Measurements from ENCODE around the gene FKBP2.

The FKBP2 gene

DNA sequence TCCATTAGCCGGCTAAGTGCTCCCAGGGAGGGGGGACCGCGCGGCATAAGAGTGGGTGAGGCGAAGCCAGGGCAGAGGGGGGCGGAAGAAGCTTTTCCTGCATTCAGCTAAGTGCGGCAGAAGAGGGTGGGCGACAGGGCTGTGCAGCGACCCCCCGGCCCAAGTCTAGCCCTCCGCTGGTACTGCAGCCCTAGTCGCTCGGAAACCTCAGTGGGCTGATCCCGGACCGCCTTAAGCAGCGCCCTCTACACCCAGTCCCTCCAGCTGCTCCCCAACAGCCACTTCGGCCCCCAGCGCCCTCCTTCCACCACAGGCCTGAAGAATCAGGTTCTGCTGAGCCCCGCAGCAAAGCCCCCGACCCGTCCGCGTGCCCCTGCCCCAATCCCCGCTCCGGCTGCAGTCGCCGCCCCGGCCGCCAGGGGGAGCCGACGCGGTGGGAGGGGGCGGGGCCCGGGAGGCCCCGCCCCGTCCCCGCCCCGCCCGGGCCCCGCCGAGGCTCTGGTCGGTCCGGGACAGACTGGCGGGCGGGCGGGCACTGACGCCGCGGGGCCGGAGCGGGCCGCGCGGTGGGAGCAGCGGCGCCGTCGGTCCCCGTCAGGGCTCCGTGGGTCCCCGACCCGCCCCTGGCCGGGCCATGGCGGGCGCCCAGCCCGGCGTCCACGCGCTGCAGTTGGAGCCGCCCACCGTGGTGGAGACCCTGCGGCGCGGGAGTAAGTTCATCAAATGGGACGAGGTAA is 10.3 kb downstream of the FKBP2 start, which contains the start of gene PLCB3:
PLCB3 (plus strand) TSS at position 515 of the 737 bp plus-strand sequence; CDS start at position 635, 120 bp downstream.
- Histone ChIP-seq H3K4me1 (ENCODE audit: insufficient read depth, low read length, poor library complexity, severe bottlenecking) (peaks cover 30% of the 10 kb centered on the region), H3K9me2 (replicated peaks; ENCODE audit: low read depth, low read length) (no peaks in the 10 kb centered on the region), H3K9ac (ENCODE audit: low read depth, low read length, poor library complexity, severe bottlenecking) (peak within 1 kb of the TSS; percentile 68), H3F3A (ENCODE audit: low read depth) (peaks cover 3% of the 10 kb centered on the region; the same call in 1 of the 2 replicates), H3K9me3 (ENCODE audit: insufficient read depth, low read depth, low read length) (no peaks in the 10 kb centered on the region), H3K4me3 (ENCODE audit: low read length, poor library complexity, severe bottlenecking) (peak within 1 kb of the TSS; percentile 84), H3K36me3 (ENCODE audit: insufficient read depth, low read length) (no peaks in the 10 kb centered on the region), H3K4me2 (ENCODE audit: low read depth, low read length, poor library complexity, severe bottlenecking) (peak within 1 kb of the TSS; percentile 89), H2AFZ (ENCODE audit: low read length) (peak within 1 kb of the TSS; percentile 99), H3K27me3 (ENCODE audit: insufficient read depth, low read length, poor library complexity, severe bottlenecking) (no peaks in the 10 kb centered on the region), H3K79me2 (ENCODE audit: insufficient read depth, low read length) (peaks cover 7% of the 10 kb centered on the region), H4K20me1 (ENCODE audit: insufficient read depth, low read length, poor library complexity, severe bottlenecking) (no peaks in the 10 kb centered on the region)
- TF ChIP-seq, protein P1, sequence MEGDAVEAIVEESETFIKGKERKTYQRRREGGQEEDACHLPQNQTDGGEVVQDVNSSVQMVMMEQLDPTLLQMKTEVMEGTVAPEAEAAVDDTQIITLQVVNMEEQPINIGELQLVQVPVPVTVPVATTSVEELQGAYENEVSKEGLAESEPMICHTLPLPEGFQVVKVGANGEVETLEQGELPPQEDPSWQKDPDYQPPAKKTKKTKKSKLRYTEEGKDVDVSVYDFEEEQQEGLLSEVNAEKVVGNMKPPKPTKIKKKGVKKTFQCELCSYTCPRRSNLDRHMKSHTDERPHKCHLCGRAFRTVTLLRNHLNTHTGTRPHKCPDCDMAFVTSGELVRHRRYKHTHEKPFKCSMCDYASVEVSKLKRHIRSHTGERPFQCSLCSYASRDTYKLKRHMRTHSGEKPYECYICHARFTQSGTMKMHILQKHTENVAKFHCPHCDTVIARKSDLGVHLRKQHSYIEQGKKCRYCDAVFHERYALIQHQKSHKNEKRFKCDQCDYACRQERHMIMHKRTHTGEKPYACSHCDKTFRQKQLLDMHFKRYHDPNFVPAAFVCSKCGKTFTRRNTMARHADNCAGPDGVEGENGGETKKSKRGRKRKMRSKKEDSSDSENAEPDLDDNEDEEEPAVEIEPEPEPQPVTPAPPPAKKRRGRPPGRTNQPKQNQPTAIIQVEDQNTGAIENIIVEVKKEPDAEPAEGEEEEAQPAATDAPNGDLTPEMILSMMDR (conservative IDR thresholded peaks at IDR 0.05; ENCODE audit: low read length), result peak; percentile 64
- no peak for TF ChIP-seq EZH2phosphoT487 (IDR thresholded peaks at IDR 0.05; ENCODE audit: borderline replicate concordance)

GRCh38 chr11:64251753-64252002 is 10.8 kb downstream of the FKBP2 start:
- Histone ChIP-seq H4K20me1 (ENCODE audit: insufficient read depth, low read length, poor library complexity, severe bottlenecking) (no peaks in the 10 kb centered on the region), H3K27me3 (ENCODE audit: insufficient read depth, low read length, poor library complexity, severe bottlenecking) (no peaks in the 10 kb centered on the region), H3K9me2 (replicated peaks; ENCODE audit: low read depth, low read length) (no peaks in the 10 kb centered on the region), H3K79me2 (ENCODE audit: insufficient read depth, low read length) (peaks cover 5% of the 10 kb centered on the region; the same call in 1 of the 2 replicates), H3K4me3 (ENCODE audit: low read length, poor library complexity, severe bottlenecking) (peak overlapping the region; percentile 84), H3K9ac (ENCODE audit: low read depth, low read length, poor library complexity, severe bottlenecking) (peak overlapping the region; percentile 68), H2AFZ (ENCODE audit: low read length) (peak overlapping the region; percentile 75), H3F3A (ENCODE audit: low read depth) (peaks cover 3% of the 10 kb centered on the region; the same call in 1 of the 2 replicates), H3K36me3 (ENCODE audit: insufficient read depth, low read length) (no peaks in the 10 kb centered on the region), H3K4me2 (ENCODE audit: low read depth, low read length, poor library complexity, severe bottlenecking) (peak overlapping the region; percentile 82), H3K9me3 (ENCODE audit: insufficient read depth, low read depth, low read length) (no peaks in the 10 kb centered on the region), H3K4me1 (ENCODE audit: insufficient read depth, low read length, poor library complexity, severe bottlenecking) (peaks cover 30% of the 10 kb centered on the region)
- TF ChIP-seq, protein P1 (conservative IDR thresholded peaks at IDR 0.05; ENCODE audit: low read length), result no peak
- no peak for TF ChIP-seq EZH2phosphoT487 (IDR thresholded peaks at IDR 0.05; ENCODE audit: borderline replicate concordance)

DNA sequence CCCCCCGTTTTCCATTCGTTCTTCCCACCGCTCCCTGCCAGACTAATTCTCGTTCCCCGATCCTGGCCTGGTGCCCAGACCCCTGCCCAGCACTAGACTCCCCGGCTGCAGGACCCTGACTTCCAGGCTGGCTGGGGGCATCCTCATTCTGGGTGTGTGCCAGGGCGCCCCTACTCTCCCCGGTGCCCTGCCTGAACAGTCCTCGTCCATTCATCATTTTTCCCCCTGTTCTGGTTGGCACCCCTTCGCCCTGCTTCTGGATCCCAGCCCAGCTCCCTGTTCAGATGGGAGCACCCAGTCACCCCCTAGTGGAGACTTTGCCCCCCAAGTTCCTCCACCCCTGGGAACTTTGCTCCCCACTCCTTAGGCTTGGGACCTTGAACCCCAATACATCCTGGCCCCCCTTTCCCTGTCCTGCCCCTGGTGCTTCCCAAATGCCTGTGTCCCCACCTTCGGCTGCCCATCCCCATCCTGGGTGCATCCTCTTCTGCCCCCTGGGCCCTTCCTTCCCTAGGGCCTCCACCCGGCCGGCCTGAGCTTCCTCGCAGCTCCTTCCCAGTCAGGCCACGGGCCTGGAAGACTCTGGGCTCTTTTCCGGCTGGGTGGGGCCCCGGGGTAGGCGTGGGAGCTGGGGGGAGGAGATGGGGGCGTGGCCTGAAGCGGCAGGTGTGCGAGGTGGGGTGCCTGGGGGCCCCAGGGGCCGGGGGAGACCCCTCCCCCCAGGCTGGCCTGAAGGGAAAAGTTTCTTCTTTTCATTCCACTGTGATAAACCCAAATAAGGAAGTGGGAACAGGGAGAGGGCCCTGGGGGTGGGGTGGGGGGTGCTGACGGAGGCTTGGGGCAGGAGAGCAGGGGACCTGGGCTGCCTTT is 11.3 kb downstream of the FKBP2 start:
- Histone ChIP-seq H2AFZ (ENCODE audit: low read length) (peak overlapping the region; percentile 75), H3K9ac (ENCODE audit: low read depth, low read length, poor library complexity, severe bottlenecking) (peak overlapping the region; percentile 68), H3K79me2 (ENCODE audit: insufficient read depth, low read length) (peaks cover 5% of the 10 kb centered on the region; the same call in 1 of the 2 replicates), H3F3A (ENCODE audit: low read depth) (peaks cover 3% of the 10 kb centered on the region; the same call in 1 of the 2 replicates), H3K4me2 (ENCODE audit: low read depth, low read length, poor library complexity, severe bottlenecking) (peak overlapping the region; percentile 82), H3K9me3 (ENCODE audit: insufficient read depth, low read depth, low read length) (no peaks in the 10 kb centered on the region), H4K20me1 (ENCODE audit: insufficient read depth, low read length, poor library complexity, severe bottlenecking) (no peaks in the 10 kb centered on the region), H3K4me1 (ENCODE audit: insufficient read depth, low read length, poor library complexity, severe bottlenecking) (peaks cover 26% of the 10 kb centered on the region), H3K4me3 (ENCODE audit: low read length, poor library complexity, severe bottlenecking) (peak overlapping the region; percentile 84), H3K36me3 (ENCODE audit: insufficient read depth, low read length) (no peaks in the 10 kb centered on the region), H3K27me3 (ENCODE audit: insufficient read depth, low read length, poor library complexity, severe bottlenecking) (no peaks in the 10 kb centered on the region), H3K9me2 (replicated peaks; ENCODE audit: low read depth, low read length) (no peaks in the 10 kb centered on the region)
- no peak for TF ChIP-seq EZH2phosphoT487 (IDR thresholded peaks at IDR 0.05; ENCODE audit: borderline replicate concordance)
- TF ChIP-seq, protein P1 (conservative IDR thresholded peaks at IDR 0.05; ENCODE audit: low read length), result peak; percentile 51
